ENCODE results near the gene CYBB. TPM values are rescaled to one million over a fixed set of nuclear protein-coding genes. Genes with fewer than 3 reads are reported as not detected.

The CYBB gene
- total and polyA plus RNA-seq, 2 donors (not counting 1 experiment from before 2014, with no cell fraction given) = under 0.01 TPM; not detected in 1

- H3K36me3 ChIP-seq (ENCODE audit: control insufficient read depth, insufficient read depth, low read length) = no peaks in the 10 kb centered on the region
- no peaks in the 10 kb centered on the region for H3K9me3 ChIP-seq (ENCODE audit: control insufficient read depth, insufficient read depth, low read depth, low read length)
- TF ChIP-seq CTCF (conservative IDR thresholded peaks at IDR 0.05 in 1 of 2, IDR thresholded peaks at IDR 0.05 in 1 of 2; ENCODE audit: low read depth in 1 of 2, low read length in 2 of 2) (no peak), EZH2 (IDR thresholded peaks at IDR 0.05; ENCODE audit: low read length, missing control alignments) (no peak)
- DNase-seq (ENCODE audit: low read depth in 2 of 2) = no peak
- no peak overlapping the region for H3K9ac ChIP-seq (ENCODE audit: insufficient read depth, low read length)
- H3K79me2 ChIP-seq (ENCODE audit: control insufficient read depth, insufficient read depth, low read length) = no peaks in the 10 kb centered on the region
- H4K20me1 ChIP-seq (ENCODE audit: control insufficient read depth, extremely low read depth, insufficient read depth, low read length) = no peaks in the 10 kb centered on the region
- H3K4me2 ChIP-seq (ENCODE audit: extremely low read depth, insufficient read depth, low read length) = no peak overlapping the region
- no peak overlapping the region for H3K4me3 ChIP-seq (replicated peaks in 1 of 4; ENCODE audit: control extremely low read depth in 1 of 4, insufficient read depth in 1 of 4, low read depth in 3 of 4, low read length in 4 of 4)
- H3K27me3 ChIP-seq (ENCODE audit: control insufficient read depth, insufficient read depth, low read length) = no peaks in the 10 kb centered on the region
- H2AFZ ChIP-seq (ENCODE audit: low read length) = no peak overlapping the region
- H3K27ac ChIP-seq (ENCODE audit: insufficient read depth, low read length) = no peak overlapping the region
- H3K4me1 ChIP-seq (ENCODE audit: control insufficient read depth, extremely low read depth, insufficient read depth, low read length) = no peaks in the 10 kb centered on the region
Measured at GRCh38 chrX:37759878-37760418, 19.9 kb upstream of the CYBB start.

- H2AFZ ChIP-seq (ENCODE audit: low read length) = no peak overlapping the region
- no peaks in the 10 kb centered on the region for H4K20me1 ChIP-seq (ENCODE audit: control insufficient read depth, extremely low read depth, insufficient read depth, low read length)
- no peak overlapping the region for H3K4me3 ChIP-seq (replicated peaks in 1 of 4; ENCODE audit: control extremely low read depth in 1 of 4, insufficient read depth in 1 of 4, low read depth in 3 of 4, low read length in 4 of 4)
- H3K4me2 ChIP-seq (ENCODE audit: extremely low read depth, insufficient read depth, low read length) = no peak overlapping the region
- H3K9ac ChIP-seq (ENCODE audit: insufficient read depth, low read length) = no peak overlapping the region
- no peaks in the 10 kb centered on the region for H3K79me2 ChIP-seq (ENCODE audit: control insufficient read depth, insufficient read depth, low read length)
- no peaks in the 10 kb centered on the region for H3K9me3 ChIP-seq (ENCODE audit: control insufficient read depth, insufficient read depth, low read depth, low read length)
- no peaks in the 10 kb centered on the region for H3K36me3 ChIP-seq (ENCODE audit: control insufficient read depth, insufficient read depth, low read length)
- no peak for TF ChIP-seq CTCF (conservative IDR thresholded peaks at IDR 0.05 in 1 of 2, IDR thresholded peaks at IDR 0.05 in 1 of 2; ENCODE audit: low read depth in 1 of 2, low read length in 2 of 2)
- no peak for TF ChIP-seq EZH2 (IDR thresholded peaks at IDR 0.05; ENCODE audit: low read length, missing control alignments)
- H3K4me1 ChIP-seq (ENCODE audit: control insufficient read depth, extremely low read depth, insufficient read depth, low read length) = no peaks in the 10 kb centered on the region
- DNase-seq (ENCODE audit: low read depth in 2 of 2) = no peak
- H3K27ac ChIP-seq (ENCODE audit: insufficient read depth, low read length) = no peak overlapping the region
- H3K27me3 ChIP-seq (ENCODE audit: control insufficient read depth, insufficient read depth, low read length) = no peaks in the 10 kb centered on the region
Measured at GRCh38 chrX:37763400-37763799, 16.5 kb upstream of the CYBB start.

GRCh38 chrX:37765507-37765906 is 14.4 kb upstream of the CYBB start:
- DNase-seq (ENCODE audit: low read depth in 2 of 2) = no peak

More at GRCh38 chrX:37765507-37765906, 14.4 kb upstream of the CYBB start:
- Histone ChIP-seq H3K4me2 (ENCODE audit: extremely low read depth, insufficient read depth, low read length) (no peak overlapping the region), H2AFZ (ENCODE audit: low read length) (no peak overlapping the region), H3K27ac (ENCODE audit: insufficient read depth, low read length) (no peak overlapping the region), H3K4me3 (replicated peaks in 1 of 4; ENCODE audit: control extremely low read depth in 1 of 4, insufficient read depth in 1 of 4, low read depth in 3 of 4, low read length in 4 of 4) (no peak overlapping the region), H4K20me1 (ENCODE audit: control insufficient read depth, extremely low read depth, insufficient read depth, low read length) (no peaks in the 10 kb centered on the region), H3K36me3 (ENCODE audit: control insufficient read depth, insufficient read depth, low read length) (no peaks in the 10 kb centered on the region), H3K79me2 (ENCODE audit: control insufficient read depth, insufficient read depth, low read length) (no peaks in the 10 kb centered on the region), H3K9ac (ENCODE audit: insufficient read depth, low read length) (no peak overlapping the region), H3K4me1 (ENCODE audit: control insufficient read depth, extremely low read depth, insufficient read depth, low read length) (no peaks in the 10 kb centered on the region), H3K9me3 (ENCODE audit: control insufficient read depth, insufficient read depth, low read depth, low read length) (no peaks in the 10 kb centered on the region), H3K27me3 (ENCODE audit: control insufficient read depth, insufficient read depth, low read length) (no peaks in the 10 kb centered on the region)
- TF ChIP-seq CTCF (conservative IDR thresholded peaks at IDR 0.05 in 1 of 2, IDR thresholded peaks at IDR 0.05 in 1 of 2; ENCODE audit: low read depth in 1 of 2, low read length in 2 of 2) = no peak
- TF ChIP-seq EZH2 (IDR thresholded peaks at IDR 0.05; ENCODE audit: low read length, missing control alignments) = no peak
